Trophoblast cell (in vitro differentiated cells and primary cell): ENCODE results near the gene GUCY2D.

Source experiments
- DNase-seq, 2 donors: peaks; one replicate each; pipeline ENCODE4 v3.0.0-alpha.2; 2016
- H2AFZ ChIP-seq: 2 replicates; pipeline ENCODE4 v1.6.1; 2013; ENCODE audit warnings: low read length, moderate library complexity, mild to moderate bottlenecking; ENCODE audit not compliant: insufficient read depth, poor library complexity
- H2AK5ac ChIP-seq: 2 replicates; pipeline ENCODE4 v1.6.1; 2013; ENCODE audit warnings: mild to moderate bottlenecking, low read length
- H2BK120ac ChIP-seq: 2 replicates; pipeline ENCODE4 v1.6.1; 2013; ENCODE audit warnings: low read length, mild to moderate bottlenecking, moderate library complexity; ENCODE audit not compliant: insufficient read depth, poor library complexity
- H2BK12ac ChIP-seq: 2 replicates; pipeline ENCODE4 v1.6.1; 2013; ENCODE audit warnings: mild to moderate bottlenecking, low read length, moderate library complexity
- H2BK5ac ChIP-seq: 2 replicates; pipeline ENCODE4 v1.6.1; 2013; ENCODE audit warnings: low read length, low read depth, moderate library complexity, mild to moderate bottlenecking; ENCODE audit not compliant: poor library complexity
- H3K14ac ChIP-seq: 2 replicates; pipeline ENCODE4 v1.6.1; 2013; ENCODE audit warnings: mild to moderate bottlenecking, low read length
- H3K18ac ChIP-seq: 2 replicates; pipeline ENCODE4 v1.6.1; 2013; ENCODE audit warnings: mild to moderate bottlenecking, low read length
- H3K23ac ChIP-seq: 2 replicates; pipeline ENCODE4 v1.6.1; 2013; ENCODE audit warnings: low read length
- H3K27ac ChIP-seq: 2 replicates; pipeline ENCODE4 v1.5.1; 2013; ENCODE audit warnings: low read depth, mild to moderate bottlenecking, inconsistent platforms, low read length, moderate library complexity
- H3K27me3 ChIP-seq: 2 replicates; pipeline ENCODE4 v1.6.1; 2013; ENCODE audit warnings: inconsistent platforms, mild to moderate bottlenecking, low read length, moderate library complexity; ENCODE audit not compliant: insufficient read depth
- H3K36me3 ChIP-seq, 2 experiments: 1 replicate in 1 of 2; 2 replicates in 1 of 2; pipeline ENCODE4 v1.6.1; 2013; ENCODE audit warnings: low read length in 2 of 2, mild to moderate bottlenecking in 2 of 2, moderate library complexity in 1 of 2; ENCODE audit not compliant: insufficient read depth in 2 of 2, control insufficient read depth in 1 of 2
- H3K4ac ChIP-seq: 2 replicates; pipeline ENCODE4 v1.6.1; 2013; ENCODE audit warnings: low read depth, mild to moderate bottlenecking, low read length, moderate library complexity
- H3K4me1 ChIP-seq, 2 experiments: 1 replicate in 1 of 2; 2 replicates in 1 of 2; pipeline ENCODE4 v1.6.1; 2013; ENCODE audit warnings: low read length in 2 of 2, mild to moderate bottlenecking in 2 of 2, moderate library complexity in 1 of 2; ENCODE audit not compliant: insufficient read depth in 2 of 2, control insufficient read depth in 1 of 2
- H3K4me2 ChIP-seq: 2 replicates; pipeline ENCODE4 v1.6.1; 2013; ENCODE audit warnings: inconsistent platforms, mild to moderate bottlenecking, low read length, moderate library complexity
- H3K4me3 ChIP-seq: 2 replicates; pipeline ENCODE4 v1.5.1; 2013; ENCODE audit warnings: mild to moderate bottlenecking, low read depth, low read length, inconsistent platforms
- H3K79me1 ChIP-seq: one replicate; pipeline ENCODE4 v1.6.1; 2013; ENCODE audit warnings: low read length
- H3K79me2 ChIP-seq: 2 replicates; pipeline ENCODE4 v1.6.1; 2013; ENCODE audit warnings: low read length, mild to moderate bottlenecking; ENCODE audit not compliant: control insufficient read depth, insufficient read depth, poor library complexity
- H3K9ac ChIP-seq: 2 replicates; pipeline ENCODE4 v1.6.1; 2013; ENCODE audit warnings: mild to moderate bottlenecking, low read length
- H3K9me3 ChIP-seq: 2 replicates; pipeline ENCODE4 v1.6.1; 2013; ENCODE audit warnings: low read depth, mild to moderate bottlenecking, control low read depth, inconsistent platforms, low read length; ENCODE audit not compliant: insufficient read depth
- H4K12ac ChIP-seq: 2 replicates; pipeline ENCODE4 v1.6.1; 2013; ENCODE audit warnings: low read depth, mild to moderate bottlenecking, low read length, moderate library complexity
- H4K8ac ChIP-seq: 2 replicates; pipeline ENCODE4 v1.6.1; 2013; ENCODE audit warnings: low read depth, mild to moderate bottlenecking, low read length, moderate library complexity
- H4K91ac ChIP-seq: one replicate; pipeline ENCODE4 v1.6.1; 2013; ENCODE audit warnings: low read depth, mild to moderate bottlenecking, low read length, moderate library complexity
- WGBS: extraction: QIAGEN DNeasy Blood & Tissue Kit; methylation state at CpG from one replicate; pipeline ENCODE4 v1.1.7; 2013; ENCODE audit warnings: missing lambda C conversion rate; ENCODE audit not compliant: insufficient read length, insufficient coverage; ENCODE audit errors: extremely low coverage; 5-methylcytosine and 5-hydroxymethylcytosine counted together

GUCY2D gene

GRCh38 chr17:8002721-8003593 lies 542 bp downstream of the GUCY2D start:
- no peaks in the 10 kb centered on the region for H3K79me1 ChIP-seq
- DNase-seq = no peak
- no peak overlapping the region for H2BK12ac ChIP-seq
- no peak overlapping the region for H3K4ac ChIP-seq
- no peak overlapping the region for H2AK5ac ChIP-seq
- H3K18ac ChIP-seq = no peak overlapping the region
- no peak overlapping the region for H3K23ac ChIP-seq
- H2BK5ac ChIP-seq = no peak overlapping the region
- no peak overlapping the region for H3K4me3 ChIP-seq
- no peak overlapping the region for H3K27ac ChIP-seq
- no peaks in the 10 kb centered on the region for H3K36me3 ChIP-seq
- H3K9me3 ChIP-seq = peaks cover 14% of the 10 kb centered on the region
- H4K8ac ChIP-seq = no peak overlapping the region
- WGBS = no CpG with 5 or more reads among the region's 92 CpGs
- no peak overlapping the region for H3K9ac ChIP-seq
- peaks cover 0 to 4% of the 10 kb centered on the region in 2 experiments for H3K4me1 ChIP-seq
- no peak overlapping the region for H2BK120ac ChIP-seq
- peaks cover 29% of the 10 kb centered on the region for H3K27me3 ChIP-seq
- H3K4me2 ChIP-seq = no peak overlapping the region
- no peak overlapping the region for H3K14ac ChIP-seq
- H4K12ac ChIP-seq = no peak overlapping the region
- H4K91ac ChIP-seq = no peak overlapping the region
- H2AFZ ChIP-seq = no peak overlapping the region
- H3K79me2 ChIP-seq = no peaks in the 10 kb centered on the region

- no peak overlapping the region for H3K4ac ChIP-seq
- no peak overlapping the region for H3K18ac ChIP-seq
- no peak overlapping the region for H4K8ac ChIP-seq
- H4K12ac ChIP-seq = no peak overlapping the region
- peaks cover 14% of the 10 kb centered on the region for H3K9me3 ChIP-seq
- H2BK5ac ChIP-seq = no peak overlapping the region
- H3K79me2 ChIP-seq = no peaks in the 10 kb centered on the region
- no peak for DNase-seq
- WGBS = no CpG with 5 or more reads among the region's 44 CpGs
- no peak overlapping the region for H2BK12ac ChIP-seq
- no peaks in the 10 kb centered on the region for H3K79me1 ChIP-seq
- H3K4me2 ChIP-seq = no peak overlapping the region
- H2BK120ac ChIP-seq = no peak overlapping the region
- peaks cover 29% of the 10 kb centered on the region for H3K27me3 ChIP-seq
- no peak overlapping the region for H2AK5ac ChIP-seq
- H3K23ac ChIP-seq = no peak overlapping the region
- H2AFZ ChIP-seq = no peak overlapping the region
- no peak overlapping the region for H3K14ac ChIP-seq
- no peak overlapping the region for H3K27ac ChIP-seq
- no peak overlapping the region for H3K4me3 ChIP-seq
- H3K36me3 ChIP-seq = no peaks in the 10 kb centered on the region
- no peak overlapping the region for H4K91ac ChIP-seq
- H3K9ac ChIP-seq = no peak overlapping the region
- H3K4me1 ChIP-seq = peaks cover 0 to 4% of the 10 kb centered on the region in 2 experiments
These were observed 1.3 kb downstream of the GUCY2D start for GRCh38 chr17:8003594-8004181.

- DNase-seq = peak in 1 of 2 donors; percentile 22
- Histone ChIP-seq H3K27me3 (peaks cover 29% of the 10 kb centered on the region), H3K4me2 (no peak overlapping the region), H2BK5ac (no peak overlapping the region), H3K9ac (no peak overlapping the region), H2AFZ (no peak overlapping the region), H2BK12ac (no peak overlapping the region), H3K14ac (no peak overlapping the region), H2BK120ac (no peak overlapping the region), H3K23ac (no peak overlapping the region), H3K36me3 (no peaks in the 10 kb centered on the region), H3K4ac (no peak overlapping the region), H4K8ac (no peak overlapping the region), H3K79me1 (no peaks in the 10 kb centered on the region), H4K12ac (no peak overlapping the region), H3K9me3 (peaks cover 14% of the 10 kb centered on the region), H3K79me2 (no peaks in the 10 kb centered on the region), H4K91ac (no peak overlapping the region), H3K4me1 (peaks cover 0 to 4% of the 10 kb centered on the region in 2 experiments), H3K18ac (no peak overlapping the region), H3K27ac (no peak overlapping the region), H3K4me3 (no peak overlapping the region), H2AK5ac (no peak overlapping the region)
- no CpG with 5 or more reads among the region's 6 CpGs for WGBS
These were observed 2.5 kb downstream of the GUCY2D start for GRCh38 chr17:8004899-8005298.

GRCh38 chr17:8005357-8005756 lies 2.9 kb downstream of the GUCY2D start:
- Histone ChIP-seq H4K8ac (no peak overlapping the region), H3K27me3 (peaks cover 29% of the 10 kb centered on the region), H2AFZ (no peak overlapping the region), H3K18ac (no peak overlapping the region), H3K4me1 (peaks cover 0 to 4% of the 10 kb centered on the region in 2 experiments), H4K12ac (no peak overlapping the region), H3K27ac (no peak overlapping the region), H2AK5ac (no peak overlapping the region), H3K36me3 (no peaks in the 10 kb centered on the region), H3K4me3 (no peak overlapping the region), H3K9ac (no peak overlapping the region), H3K9me3 (peaks cover 14% of the 10 kb centered on the region), H3K4me2 (no peak overlapping the region), H3K79me2 (no peaks in the 10 kb centered on the region), H3K4ac (no peak overlapping the region), H3K79me1 (no peaks in the 10 kb centered on the region), H2BK5ac (no peak overlapping the region), H3K23ac (no peak overlapping the region), H2BK120ac (no peak overlapping the region), H4K91ac (no peak overlapping the region), H3K14ac (no peak overlapping the region), H2BK12ac (no peak overlapping the region)
- WGBS = no CpG with 5 or more reads among the region's 1 CpG
- no peak for DNase-seq
